Muscle layer of duodenum (tissue), 2 donors: ENCODE results near the gene UBASH3A.

Experiments used
- H3K27ac ChIP-seq: one replicate; pipeline ENCODE4 v1.7.0; 2013; ENCODE audit warnings: mild to moderate bottlenecking, low read length
- H3K27me3 ChIP-seq: one replicate; pipeline ENCODE4 v1.7.0; 2013; ENCODE audit warnings: low read depth, mild to moderate bottlenecking, control low read depth, low read length
- H3K36me3 ChIP-seq, 2 donors: one replicate each; pipeline ENCODE4 v1.7.0; 2013; ENCODE audit warnings: low read length in 2 of 2, control low read depth in 1 of 2, mild to moderate bottlenecking in 1 of 2; ENCODE audit not compliant: insufficient read depth in 2 of 2, control insufficient read depth in 1 of 2
- H3K4me1 ChIP-seq, 2 donors: one replicate each; pipeline ENCODE4 v1.7.0; 2013; ENCODE audit warnings: low read length in 2 of 2, mild to moderate bottlenecking in 2 of 2, control low read depth in 1 of 2, moderate library complexity in 1 of 2; ENCODE audit not compliant: insufficient read depth in 2 of 2, control insufficient read depth in 1 of 2
- H3K4me3 ChIP-seq, 2 donors: one replicate each; pipeline ENCODE4 v1.7.0; 2013; ENCODE audit warnings: low read length in 2 of 2, low read depth in 1 of 2, mild to moderate bottlenecking in 1 of 2
- H3K9me3 ChIP-seq, 2 donors: one replicate each; pipeline ENCODE4 v1.7.0; 2013; ENCODE audit warnings: low read length in 2 of 2, control low read depth in 1 of 2, mild to moderate bottlenecking in 1 of 2; ENCODE audit not compliant: control insufficient read depth in 1 of 2
- donor health status: healthy.

Gene UBASH3A

GRCh38 chr21:42413500-42413899, 9.8 kb downstream of the UBASH3A start:
- H3K36me3 ChIP-seq: no peaks in the 10 kb centered on the region
- H3K4me3 ChIP-seq: no peak overlapping the region
- no peaks in the 10 kb centered on the region for H3K27me3 ChIP-seq
- H3K4me1 ChIP-seq: no peaks in the 10 kb centered on the region
- no peaks in the 10 kb centered on the region for H3K9me3 ChIP-seq
- no peak overlapping the region for H3K27ac ChIP-seq

DNA sequence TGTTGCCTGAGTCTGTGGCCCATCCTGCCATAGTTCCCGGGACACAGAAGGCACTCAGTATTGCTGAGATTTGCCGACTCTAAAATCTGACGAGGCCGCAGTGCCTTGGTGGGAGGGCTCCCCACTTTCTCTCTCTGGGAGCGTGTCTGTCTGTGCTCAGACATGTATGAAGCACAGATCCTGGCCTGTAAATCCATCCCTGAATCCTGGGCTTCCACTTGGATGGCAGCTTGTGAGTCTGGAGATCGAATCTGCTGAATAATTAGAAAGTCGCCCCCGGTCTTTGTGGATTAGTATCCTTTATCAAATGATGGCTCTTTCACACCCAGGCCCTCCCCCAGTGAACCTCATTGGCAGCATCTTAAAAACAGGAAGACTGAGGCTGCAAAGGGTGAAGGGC, 10.4 kb downstream of the UBASH3A start:
- Histone ChIP-seq H3K27ac (no peak overlapping the region), H3K4me3 (no peak overlapping the region), H3K9me3 (no peaks in the 10 kb centered on the region), H3K36me3 (no peaks in the 10 kb centered on the region), H3K4me1 (no peaks in the 10 kb centered on the region), H3K27me3 (no peaks in the 10 kb centered on the region)

DNA sequence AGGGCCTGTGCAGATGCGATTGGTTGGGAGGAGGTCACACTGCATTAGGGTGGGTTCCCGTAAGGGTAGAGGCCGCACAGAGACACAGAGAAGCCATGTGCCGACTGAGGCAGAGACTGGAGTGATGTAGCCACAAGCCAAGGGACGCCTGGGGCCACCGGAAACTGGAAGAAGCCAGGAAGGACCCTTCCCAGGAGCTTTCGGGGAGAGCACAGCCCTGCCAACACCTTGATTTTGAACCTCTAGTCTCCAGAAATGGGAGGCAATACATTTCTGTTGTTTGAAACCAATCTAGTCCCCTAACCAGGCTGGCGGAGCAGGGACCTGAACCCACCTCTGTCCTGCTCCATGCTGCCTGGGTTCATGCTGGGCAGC, 10.8 kb downstream of the UBASH3A start:
- H3K4me3 ChIP-seq: no peak overlapping the region
- no peaks in the 10 kb centered on the region for H3K9me3 ChIP-seq
- H3K27ac ChIP-seq: no peak overlapping the region
- no peaks in the 10 kb centered on the region for H3K4me1 ChIP-seq
- no peaks in the 10 kb centered on the region for H3K27me3 ChIP-seq
- no peaks in the 10 kb centered on the region for H3K36me3 ChIP-seq

DNA sequence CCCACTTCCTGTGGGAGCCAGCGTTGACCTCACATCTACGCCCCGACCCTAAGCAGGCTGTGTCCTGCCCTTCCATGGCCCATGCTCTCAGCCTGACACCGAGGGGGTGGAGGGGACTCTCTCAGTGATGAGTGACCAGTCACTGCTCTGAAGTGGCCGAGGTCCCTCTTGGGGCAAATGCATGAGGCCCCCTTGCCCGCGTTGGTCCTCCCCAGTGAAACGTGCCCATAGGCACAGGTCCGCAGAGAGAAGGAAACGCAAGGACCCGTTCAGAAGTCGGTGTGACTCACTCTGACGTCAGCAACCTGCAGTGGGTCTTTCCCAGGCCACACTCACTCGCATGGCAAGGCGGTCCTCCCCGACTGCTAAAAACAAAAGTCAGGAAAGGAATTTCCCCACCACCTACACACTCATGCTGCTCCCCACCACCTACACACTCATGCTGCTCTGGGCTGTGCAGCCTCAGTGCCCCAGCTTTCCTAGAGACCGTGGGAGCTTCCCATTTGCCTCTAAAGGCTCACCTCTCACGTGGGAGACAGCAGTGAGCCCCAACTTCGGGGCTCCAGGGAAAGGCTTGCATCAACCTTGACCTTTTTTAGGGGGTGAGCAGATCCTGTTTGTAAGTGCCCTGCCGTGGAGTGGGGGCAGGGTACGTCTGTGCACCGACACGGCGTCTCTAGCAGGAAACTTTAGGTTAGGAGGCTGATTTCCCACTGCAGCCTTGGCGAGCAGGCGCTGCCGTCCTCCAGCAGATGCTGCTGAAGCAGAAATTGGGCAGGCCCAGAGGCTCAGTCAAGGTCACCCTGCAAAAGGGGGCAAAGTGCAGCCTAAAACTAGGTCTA, 11.4 kb downstream of the UBASH3A start:
- no peaks in the 10 kb centered on the region for H3K36me3 ChIP-seq
- H3K4me3 ChIP-seq: no peak overlapping the region
- H3K9me3 ChIP-seq: no peaks in the 10 kb centered on the region
- no peaks in the 10 kb centered on the region for H3K27me3 ChIP-seq
- no peaks in the 10 kb centered on the region for H3K4me1 ChIP-seq
- no peak overlapping the region for H3K27ac ChIP-seq

- Histone ChIP-seq H3K9me3 (peaks cover 0 to 6% of the 10 kb centered on the region in 2 donors), H3K27ac (no peak overlapping the region), H3K4me3 (no peak overlapping the region), H3K36me3 (no peaks in the 10 kb centered on the region), H3K4me1 (no peaks in the 10 kb centered on the region), H3K27me3 (no peaks in the 10 kb centered on the region)
These were observed 13.8 kb downstream of the UBASH3A start for GRCh38 chr21:42417533-42417932.

DNA sequence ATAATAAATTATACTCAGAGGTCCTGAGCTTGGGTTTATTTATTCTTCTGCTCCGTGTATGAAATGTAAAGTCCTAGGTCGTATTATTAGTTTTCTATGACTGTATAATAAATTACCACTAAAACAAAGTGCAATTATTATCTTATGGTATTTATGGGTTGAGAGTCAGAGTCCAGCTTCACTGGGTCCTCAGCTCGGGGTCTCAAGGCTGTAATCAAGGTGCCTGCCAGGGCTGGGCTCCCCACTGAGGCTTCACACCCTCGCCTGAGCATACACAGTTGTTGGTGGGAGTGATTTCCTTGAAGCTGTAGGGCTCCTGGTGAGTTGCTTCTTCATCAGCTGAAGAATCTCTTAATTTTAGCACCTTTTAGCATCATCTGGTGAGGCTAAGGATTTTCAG, 15.2 kb downstream of the UBASH3A start:
- H3K27me3 ChIP-seq: no peaks in the 10 kb centered on the region

DNA sequence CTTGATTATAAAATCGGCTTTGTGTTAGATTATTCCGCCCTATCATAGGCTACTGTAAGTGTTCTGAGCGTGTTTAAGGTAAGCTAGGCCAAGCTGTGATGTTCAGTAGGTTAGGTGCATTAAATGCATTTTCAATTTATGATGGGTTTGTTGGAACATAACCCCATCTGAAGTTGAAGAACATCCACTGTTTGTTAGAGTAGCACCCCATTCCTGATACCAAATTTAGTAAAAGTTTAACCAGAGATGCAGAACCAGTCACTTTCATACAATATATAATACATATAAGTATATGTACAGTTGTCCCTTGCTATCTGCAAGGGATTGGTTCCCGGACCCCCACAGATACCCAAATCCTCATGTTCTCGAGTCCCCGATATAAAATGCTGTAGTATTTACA, 16.1 kb downstream of the UBASH3A start:
- Histone ChIP-seq H3K27ac (no peak overlapping the region), H3K4me1 (no peaks in the 10 kb centered on the region), H3K27me3 (no peaks in the 10 kb centered on the region), H3K9me3 (peaks cover 0 to 6% of the 10 kb centered on the region in 2 donors), H3K36me3 (no peaks in the 10 kb centered on the region), H3K4me3 (no peak overlapping the region)

More for the DNA sequence above, 15.2 kb downstream of the UBASH3A start:
- H3K4me3 ChIP-seq: no peak overlapping the region
- H3K36me3 ChIP-seq: no peaks in the 10 kb centered on the region
- peaks cover 0 to 6% of the 10 kb centered on the region in 2 donors for H3K9me3 ChIP-seq
- H3K4me1 ChIP-seq: no peaks in the 10 kb centered on the region
- H3K27ac ChIP-seq: no peak overlapping the region

DNA sequence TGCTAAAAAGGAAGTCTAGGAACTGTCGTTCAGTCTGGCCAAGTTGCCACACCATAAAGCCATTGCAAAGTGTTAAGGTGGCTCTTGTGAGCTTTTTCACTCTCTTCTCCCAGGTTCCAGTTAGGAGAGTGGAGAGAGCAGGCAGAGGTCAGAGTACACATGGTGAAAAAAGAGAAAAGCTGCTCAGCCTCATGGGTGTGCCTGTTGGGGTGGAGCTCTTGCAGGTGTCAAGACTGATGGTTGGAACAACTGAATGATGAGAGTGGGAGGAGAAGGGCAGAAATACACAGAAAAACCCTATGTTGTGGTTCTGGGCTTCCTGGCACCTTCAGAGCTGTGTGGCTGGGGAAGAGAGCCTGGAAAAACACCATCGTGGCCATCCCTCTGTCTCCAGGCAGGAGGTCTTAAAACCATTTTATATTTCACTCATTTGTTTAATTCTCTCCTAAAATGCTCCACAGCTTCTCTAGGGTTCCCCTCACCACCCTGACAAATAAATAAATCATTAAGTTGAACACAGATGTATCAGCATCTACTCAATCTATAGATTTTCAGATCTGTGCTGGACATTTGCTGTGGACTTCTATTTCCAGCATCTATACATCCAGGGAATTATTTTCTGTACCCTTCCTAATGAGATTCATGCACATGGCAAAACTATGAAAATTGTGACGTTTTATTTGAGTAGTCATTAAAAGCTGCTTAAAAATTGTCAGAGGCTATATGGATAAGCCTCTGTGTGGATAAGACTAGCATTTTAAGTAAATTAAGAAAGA, 17.5 kb downstream of the UBASH3A start:
- no peak overlapping the region for H3K4me3 ChIP-seq
- no peaks in the 10 kb centered on the region for H3K4me1 ChIP-seq
- no peaks in the 10 kb centered on the region for H3K27me3 ChIP-seq
- no peaks in the 10 kb centered on the region for H3K36me3 ChIP-seq
- H3K9me3 ChIP-seq: peaks cover 0 to 6% of the 10 kb centered on the region in 2 donors
- H3K27ac ChIP-seq: no peak overlapping the region

DNA sequence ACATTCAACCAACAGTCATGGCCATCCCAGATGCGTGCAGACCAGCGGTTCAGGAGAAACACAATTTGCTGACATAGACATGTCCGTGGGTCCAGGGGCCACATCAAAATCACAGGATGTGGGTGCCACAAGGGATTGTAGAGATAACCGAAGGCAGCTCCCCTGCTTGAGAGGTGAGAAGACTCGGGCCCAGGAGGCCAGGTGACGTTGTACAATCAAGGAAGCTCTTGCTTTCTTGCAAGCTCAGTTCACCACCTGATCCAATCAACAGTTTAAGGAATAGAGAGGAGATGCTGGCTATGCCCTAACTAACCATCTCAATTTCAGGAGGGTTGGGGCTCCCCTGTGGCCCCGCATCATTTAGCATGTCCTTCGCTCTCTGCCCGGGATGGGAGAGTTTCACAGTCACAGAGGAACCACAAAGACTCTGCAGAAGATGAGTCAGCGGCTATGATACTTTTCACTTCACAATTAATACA, 19.5 kb downstream of the UBASH3A start:
- Histone ChIP-seq H3K4me1 (no peaks in the 10 kb centered on the region), H3K4me3 (no peak overlapping the region), H3K36me3 (no peaks in the 10 kb centered on the region), H3K9me3 (peaks cover 0 to 6% of the 10 kb centered on the region in 2 donors), H3K27ac (no peak overlapping the region), H3K27me3 (no peaks in the 10 kb centered on the region)

GRCh38 chr21:42423685-42424084, 20.0 kb downstream of the UBASH3A start:
- Histone ChIP-seq H3K9me3 (peaks cover 0 to 6% of the 10 kb centered on the region in 2 donors), H3K4me1 (no peaks in the 10 kb centered on the region), H3K27me3 (no peaks in the 10 kb centered on the region), H3K4me3 (no peak overlapping the region), H3K36me3 (no peaks in the 10 kb centered on the region), H3K27ac (no peak overlapping the region)

DNA sequence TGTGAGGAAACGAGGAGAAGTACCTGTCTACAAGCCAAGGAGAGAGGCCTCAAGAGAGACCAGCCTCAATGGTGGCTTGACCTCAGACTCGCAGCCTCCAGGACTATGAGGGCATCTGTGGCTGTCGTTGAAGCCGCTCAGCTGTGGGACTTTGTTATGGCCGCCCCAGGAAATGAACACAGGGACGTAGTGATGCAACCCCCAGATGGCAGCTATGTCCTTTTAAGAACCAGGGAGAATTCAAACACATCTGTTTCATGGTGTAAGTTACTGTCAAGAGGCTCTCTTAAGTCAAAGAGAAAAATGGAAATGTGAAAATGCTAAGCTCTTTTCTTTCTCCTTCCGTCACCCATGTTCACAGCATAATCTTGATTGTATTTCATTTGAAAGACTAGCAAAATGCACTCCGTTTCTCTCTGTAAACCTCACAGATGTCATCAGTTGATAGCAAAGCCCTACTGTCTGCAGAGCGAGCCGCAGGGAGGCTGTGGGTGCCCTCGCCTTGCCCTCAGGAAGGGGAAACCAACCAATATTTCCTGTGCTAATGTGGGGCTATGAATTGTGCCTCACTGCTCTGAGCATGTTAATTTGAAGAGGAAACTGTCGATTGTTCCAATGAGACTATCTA, 21.3 kb downstream of the UBASH3A start:
- Histone ChIP-seq H3K27ac (no peak overlapping the region), H3K36me3 (no peaks in the 10 kb centered on the region), H3K4me3 (no peak overlapping the region), H3K4me1 (no peaks in the 10 kb centered on the region), H3K9me3 (peaks cover 0 to 6% of the 10 kb centered on the region in 2 donors), H3K27me3 (no peaks in the 10 kb centered on the region)
